Endothelial cell of umbilical vein (primary cell): ENCODE results near the gene TMEM132A.

Experiments used
- POLR2A ChIP-seq: IDR thresholded peaks from 2 replicates; pipeline ENCODE4 v1.6.1; 2012; ENCODE audit warnings: low read depth, mild to moderate bottlenecking, control low read depth, low read length
- POLR2AphosphoS5 ChIP-seq: IDR thresholded peaks from 2 replicates; pipeline ENCODE4 v1.6.1; 2012; ENCODE audit warnings: low read depth, mild to moderate bottlenecking, control low read depth, low read length, moderate library complexity; ENCODE audit not compliant: insufficient read depth
- TF ChIP-seq, protein P1 (sequence below), 2 donors: IDR thresholded peaks; 1 replicate in 1 of 2; 2 replicates in 1 of 2; pipeline ENCODE4 v1.5.1; 2011; ENCODE audit warnings: low read length in 2 of 2, mild to moderate bottlenecking in 2 of 2, moderate library complexity in 2 of 2, control low read depth in 1 of 2, inconsistent platforms in 1 of 2, low read depth in 1 of 2; ENCODE audit not compliant: insufficient read depth in 1 of 2; ENCODE audit errors: extremely low read depth in 1 of 2

DNA sequence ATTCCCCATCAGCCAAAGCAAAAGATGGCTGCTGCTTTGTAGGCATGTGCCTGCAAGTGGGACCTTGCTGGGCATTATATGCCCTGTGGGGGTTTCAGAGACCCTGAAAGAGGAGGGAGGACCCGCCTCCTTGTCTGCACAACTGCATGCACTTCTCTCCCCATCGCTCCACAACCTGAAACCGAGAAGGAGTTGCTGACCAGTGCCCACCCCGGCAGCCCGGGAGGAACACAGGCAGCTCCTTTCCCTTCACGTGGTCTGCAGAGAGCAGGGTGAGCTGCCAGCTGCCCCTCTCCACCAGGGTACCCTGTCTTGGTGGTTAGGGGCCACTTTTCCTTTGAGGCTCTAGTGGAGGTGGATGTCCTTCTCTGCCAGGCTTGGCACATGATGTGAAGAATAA lies 1.4 kb upstream of the TMEM132A start:
- TF ChIP-seq, protein P1, sequence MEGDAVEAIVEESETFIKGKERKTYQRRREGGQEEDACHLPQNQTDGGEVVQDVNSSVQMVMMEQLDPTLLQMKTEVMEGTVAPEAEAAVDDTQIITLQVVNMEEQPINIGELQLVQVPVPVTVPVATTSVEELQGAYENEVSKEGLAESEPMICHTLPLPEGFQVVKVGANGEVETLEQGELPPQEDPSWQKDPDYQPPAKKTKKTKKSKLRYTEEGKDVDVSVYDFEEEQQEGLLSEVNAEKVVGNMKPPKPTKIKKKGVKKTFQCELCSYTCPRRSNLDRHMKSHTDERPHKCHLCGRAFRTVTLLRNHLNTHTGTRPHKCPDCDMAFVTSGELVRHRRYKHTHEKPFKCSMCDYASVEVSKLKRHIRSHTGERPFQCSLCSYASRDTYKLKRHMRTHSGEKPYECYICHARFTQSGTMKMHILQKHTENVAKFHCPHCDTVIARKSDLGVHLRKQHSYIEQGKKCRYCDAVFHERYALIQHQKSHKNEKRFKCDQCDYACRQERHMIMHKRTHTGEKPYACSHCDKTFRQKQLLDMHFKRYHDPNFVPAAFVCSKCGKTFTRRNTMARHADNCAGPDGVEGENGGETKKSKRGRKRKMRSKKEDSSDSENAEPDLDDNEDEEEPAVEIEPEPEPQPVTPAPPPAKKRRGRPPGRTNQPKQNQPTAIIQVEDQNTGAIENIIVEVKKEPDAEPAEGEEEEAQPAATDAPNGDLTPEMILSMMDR (IDR thresholded peaks at IDR 0.05; ENCODE audit: extremely low read depth in 1 of 2, insufficient read depth in 1 of 2, low read depth in 1 of 2, low read length in 2 of 2), result no peak
- no peak for TF ChIP-seq POLR2A
- TF ChIP-seq POLR2AphosphoS5, result no peak
